ENCODE measurements around the gene SOHLH1. TPM values are rescaled to one million over a fixed set of nuclear protein-coding genes. Genes with fewer than 3 reads are reported as not detected.

Gene SOHLH1
- total and polyA plus RNA-seq, 10 donors: 0.07 to 0.10 TPM; not detected in 8

DNA sequence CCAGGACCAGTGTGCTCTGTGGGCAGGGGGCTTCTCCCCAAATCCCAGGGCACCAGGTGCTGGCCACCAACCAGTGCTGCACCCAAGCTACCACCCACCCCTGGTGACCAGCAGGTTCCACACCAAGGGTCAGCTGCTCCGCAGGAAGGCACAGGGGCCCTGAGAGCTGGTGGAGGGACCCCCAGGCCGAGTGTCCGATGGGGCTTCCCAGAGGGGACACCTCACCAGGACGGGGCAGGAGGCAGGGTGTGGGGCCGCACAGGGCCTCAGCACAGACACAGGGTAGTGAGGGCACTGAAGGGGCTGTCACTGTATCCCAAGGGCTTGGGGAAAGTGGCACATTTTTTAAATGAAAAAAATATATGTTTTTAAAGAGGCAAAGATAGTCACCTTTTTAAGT lies 18.1 kb downstream of the SOHLH1 start:
- no peaks in the 10 kb centered on the region for H3K36me3 ChIP-seq
- H3K4me1 ChIP-seq: no peaks in the 10 kb centered on the region
- TF ChIP-seq POLR2A (IDR thresholded peaks at IDR 0.05) (no peak), POLR2AphosphoS5 (IDR thresholded peaks at IDR 0.05) (no peak)
- TF ChIP-seq, protein P1, sequence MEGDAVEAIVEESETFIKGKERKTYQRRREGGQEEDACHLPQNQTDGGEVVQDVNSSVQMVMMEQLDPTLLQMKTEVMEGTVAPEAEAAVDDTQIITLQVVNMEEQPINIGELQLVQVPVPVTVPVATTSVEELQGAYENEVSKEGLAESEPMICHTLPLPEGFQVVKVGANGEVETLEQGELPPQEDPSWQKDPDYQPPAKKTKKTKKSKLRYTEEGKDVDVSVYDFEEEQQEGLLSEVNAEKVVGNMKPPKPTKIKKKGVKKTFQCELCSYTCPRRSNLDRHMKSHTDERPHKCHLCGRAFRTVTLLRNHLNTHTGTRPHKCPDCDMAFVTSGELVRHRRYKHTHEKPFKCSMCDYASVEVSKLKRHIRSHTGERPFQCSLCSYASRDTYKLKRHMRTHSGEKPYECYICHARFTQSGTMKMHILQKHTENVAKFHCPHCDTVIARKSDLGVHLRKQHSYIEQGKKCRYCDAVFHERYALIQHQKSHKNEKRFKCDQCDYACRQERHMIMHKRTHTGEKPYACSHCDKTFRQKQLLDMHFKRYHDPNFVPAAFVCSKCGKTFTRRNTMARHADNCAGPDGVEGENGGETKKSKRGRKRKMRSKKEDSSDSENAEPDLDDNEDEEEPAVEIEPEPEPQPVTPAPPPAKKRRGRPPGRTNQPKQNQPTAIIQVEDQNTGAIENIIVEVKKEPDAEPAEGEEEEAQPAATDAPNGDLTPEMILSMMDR (IDR thresholded peaks at IDR 0.05 in 8 of 11, conservative IDR thresholded peaks at IDR 0.05 in 3 of 11): no peak
- H3K27ac ChIP-seq: no peak overlapping the region
- H3K4me3 ChIP-seq: no peak overlapping the region
- intact Hi-C loops (cut with DNase I; ENCODE audit: low total_unique reads): no loop called here
- peaks cover 0 to 54% (median 15%) of the 10 kb centered on the region in 7 donors for H3K27me3 ChIP-seq (replicated peaks in 1 of 7)
- DNase-seq: no peak
- WGBS, 5 donors: 83 to 100% (median 86%) methylated on average over 2 to 5 of the region's 5 CpGs
- H3K9me3 ChIP-seq: no peaks in the 10 kb centered on the region

DNA sequence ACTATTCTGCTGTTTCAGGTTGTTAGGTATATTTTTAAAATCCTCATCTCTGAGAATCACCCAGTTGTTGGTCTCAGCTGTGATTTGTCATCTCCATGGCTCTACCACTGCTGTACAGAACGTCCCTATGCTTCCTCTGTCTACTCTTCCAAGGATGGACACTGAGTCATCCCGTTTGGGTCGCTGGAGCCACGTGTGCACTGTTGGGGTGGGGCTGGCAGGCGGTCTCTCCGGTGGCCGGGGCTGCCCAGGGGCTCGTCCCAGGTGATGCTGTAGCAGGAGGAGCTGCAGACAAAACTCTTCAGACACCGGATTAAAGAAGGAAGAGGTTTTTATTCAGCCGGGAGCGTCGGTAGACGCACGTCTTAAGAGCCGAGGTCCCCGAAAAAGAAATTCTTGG lies 19.2 kb downstream of the SOHLH1 start:
- intact Hi-C loops (cut with DNase I; ENCODE audit: low total_unique reads): no loop called here
- no peaks in the 10 kb centered on the region for H3K4me1 ChIP-seq
- TF ChIP-seq POLR2AphosphoS5 (IDR thresholded peaks at IDR 0.05) (no peak), POLR2A (IDR thresholded peaks at IDR 0.05) (no peak)
- TF ChIP-seq, protein P1 (IDR thresholded peaks at IDR 0.05 in 8 of 11, conservative IDR thresholded peaks at IDR 0.05 in 3 of 11): no peak
- 67 to 79% (median 70%) methylated on average over 16 of the region's 16 CpGs for WGBS, 5 donors
- H3K36me3 ChIP-seq: no peaks in the 10 kb centered on the region
- peaks cover 0 to 46% (median 14%) of the 10 kb centered on the region in 7 donors for H3K27me3 ChIP-seq (replicated peaks in 1 of 7)
- H3K27ac ChIP-seq: no peak overlapping the region
- DNase-seq: no peak
- no peaks in the 10 kb centered on the region for H3K9me3 ChIP-seq
- H3K4me3 ChIP-seq: no peak overlapping the region

DNA sequence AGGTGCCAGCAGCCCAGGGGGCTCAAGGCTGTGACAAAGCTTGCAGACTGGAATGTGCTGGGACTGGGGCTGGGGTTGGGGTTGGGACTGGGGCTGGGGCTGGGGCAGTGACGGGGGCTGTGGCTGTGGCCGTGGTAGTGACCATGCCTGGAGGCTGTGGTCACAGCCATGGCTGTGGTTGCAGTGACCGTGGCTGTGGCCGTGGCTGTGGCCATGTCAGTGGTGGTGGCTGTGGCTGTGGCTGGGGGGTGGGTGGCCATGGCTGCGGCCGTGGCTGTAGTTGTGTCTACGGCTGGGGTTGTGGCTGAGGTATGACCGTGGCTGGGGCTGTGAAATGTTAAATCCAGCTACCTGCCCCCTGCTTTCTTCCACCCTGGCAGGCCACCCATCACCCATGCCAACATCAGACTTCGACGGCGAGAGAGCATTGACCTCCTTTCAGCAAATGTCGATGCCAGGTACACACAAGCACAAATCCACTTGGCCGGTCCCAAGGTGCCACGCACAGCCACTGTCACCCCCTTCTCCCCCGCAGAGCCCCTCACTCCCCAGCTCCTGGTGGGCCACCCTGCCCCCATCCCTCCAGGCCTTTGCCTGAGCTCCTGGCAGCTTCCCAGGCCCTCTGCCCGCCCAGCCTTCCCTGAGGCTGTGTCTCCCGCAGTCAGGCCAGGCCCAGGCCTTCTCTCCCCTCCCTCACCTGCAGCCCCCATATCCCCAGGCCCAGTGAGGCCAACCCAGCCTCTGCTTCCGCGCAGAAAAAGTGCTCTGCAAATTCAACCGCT lies 20.9 kb downstream of the SOHLH1 start:
- TF ChIP-seq, protein P1 (IDR thresholded peaks at IDR 0.05 in 8 of 11, conservative IDR thresholded peaks at IDR 0.05 in 3 of 11): no peak
- no peak for TF ChIP-seq POLR2A (IDR thresholded peaks at IDR 0.05)
- no peak for TF ChIP-seq POLR2AphosphoS5 (IDR thresholded peaks at IDR 0.05)
- intact Hi-C loops (cut with DNase I; ENCODE audit: low total_unique reads): no loop called here
- Histone ChIP-seq H3K27me3 (replicated peaks in 1 of 7) (peaks cover 0 to 30% (median 4%) of the 10 kb centered on the region in 7 donors), H3K4me3 (no peak overlapping the region), H3K27ac (no peak overlapping the region), H3K4me1 (no peaks in the 10 kb centered on the region), H3K9me3 (no peaks in the 10 kb centered on the region), H3K36me3 (no peaks in the 10 kb centered on the region)
- no peak for DNase-seq
- 82 to 93% (median 91%) methylated on average over 18 to 20 of the region's 20 CpGs for WGBS, 5 donors

DNA sequence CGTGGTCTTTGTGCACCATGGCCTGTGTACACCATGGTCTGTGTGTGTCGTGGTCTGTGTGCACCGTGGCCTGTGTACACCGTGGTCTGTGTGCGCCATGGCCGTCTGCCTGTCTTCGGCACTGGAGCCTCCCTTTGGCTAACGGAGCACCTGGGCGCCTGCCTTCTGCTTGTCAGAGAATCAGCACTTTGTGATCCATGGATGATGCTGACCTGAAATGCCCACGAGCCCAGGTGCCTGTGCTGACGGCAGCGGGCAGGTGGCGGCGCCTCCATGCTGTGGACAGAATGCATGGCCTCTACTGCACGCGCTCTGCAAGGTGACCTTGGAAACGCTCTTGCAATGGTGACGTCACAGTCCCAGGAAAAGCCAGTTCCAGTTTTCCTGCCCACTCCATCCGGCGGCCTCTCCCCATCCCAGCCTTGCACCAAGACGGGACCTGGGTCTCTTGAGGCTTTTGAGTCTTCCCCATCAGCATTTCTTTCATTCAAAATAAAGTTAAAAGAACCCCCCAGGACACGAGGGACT lies 21.6 kb downstream of the SOHLH1 start:
- TF ChIP-seq, protein P1 (IDR thresholded peaks at IDR 0.05 in 8 of 11, conservative IDR thresholded peaks at IDR 0.05 in 3 of 11): no peak
- TF ChIP-seq POLR2A (IDR thresholded peaks at IDR 0.05): no peak
- TF ChIP-seq POLR2AphosphoS5 (IDR thresholded peaks at IDR 0.05): no peak
- Histone ChIP-seq H3K36me3 (no peaks in the 10 kb centered on the region), H3K27ac (no peak overlapping the region), H3K9me3 (no peaks in the 10 kb centered on the region), H3K4me1 (no peaks in the 10 kb centered on the region), H3K27me3 (replicated peaks in 1 of 7) (peaks cover 0 to 30% (median 0%) of the 10 kb centered on the region in 7 donors), H3K4me3 (no peak overlapping the region)
- intact Hi-C loops (cut with DNase I; ENCODE audit: low total_unique reads): no loop called here
- DNase-seq: no peak
- 77 to 86% (median 82%) methylated on average over 17 to 22 of the region's 22 CpGs for WGBS, 5 donors

Measured in spleen (tissue), 11 donors.